CD4-positive, alpha-beta T cell treated with Interleukin-21 for 1 hour (primary cell): Measurements from ENCODE around the gene PQBP1.
A peak's percentile ranks its signal among the peaks of the same experiment; 100 is the strongest.

Experiments
- DNase-seq: peaks from one replicate; pipeline ENCODE4 v3.0.0-alpha.2; 2020

PQBP1 gene

DNA sequence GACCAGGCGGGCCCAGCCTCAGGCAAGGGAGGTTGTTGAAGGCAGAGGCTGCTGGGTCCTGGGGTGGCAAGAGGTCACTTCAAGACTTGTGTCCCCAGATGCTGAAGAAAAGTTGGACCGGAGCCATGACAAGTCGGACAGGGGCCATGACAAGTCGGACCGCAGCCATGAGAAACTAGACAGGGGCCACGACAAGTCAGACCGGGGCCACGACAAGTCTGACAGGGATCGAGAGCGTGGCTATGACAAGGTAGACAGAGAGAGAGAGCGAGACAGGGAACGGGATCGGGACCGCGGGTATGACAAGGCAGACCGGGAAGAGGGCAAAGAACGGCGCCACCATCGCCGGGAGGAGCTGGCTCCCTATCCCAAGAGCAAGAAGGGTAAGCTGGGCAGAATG, 4.4 kb downstream of the PQBP1 start:
- no peak for DNase-seq

DNA sequence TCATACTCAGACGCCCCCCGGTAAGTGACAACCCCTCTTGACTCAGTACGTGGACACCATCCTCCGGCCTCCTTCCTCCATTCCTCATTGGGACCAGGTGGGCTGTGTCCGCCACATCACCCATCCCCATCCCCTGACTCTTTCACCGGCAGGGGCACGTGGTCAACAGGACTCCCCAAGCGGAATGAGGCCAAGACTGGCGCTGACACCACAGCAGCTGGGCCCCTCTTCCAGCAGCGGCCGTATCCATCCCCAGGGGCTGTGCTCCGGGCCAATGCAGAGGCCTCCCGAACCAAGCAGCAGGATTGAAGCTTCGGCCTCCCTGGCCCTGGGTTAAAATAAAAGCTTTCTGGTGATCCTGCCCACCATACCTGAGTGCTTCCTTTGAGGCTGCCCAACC, 5.0 kb downstream of the PQBP1 start:
- DNase-seq: no peak

DNA sequence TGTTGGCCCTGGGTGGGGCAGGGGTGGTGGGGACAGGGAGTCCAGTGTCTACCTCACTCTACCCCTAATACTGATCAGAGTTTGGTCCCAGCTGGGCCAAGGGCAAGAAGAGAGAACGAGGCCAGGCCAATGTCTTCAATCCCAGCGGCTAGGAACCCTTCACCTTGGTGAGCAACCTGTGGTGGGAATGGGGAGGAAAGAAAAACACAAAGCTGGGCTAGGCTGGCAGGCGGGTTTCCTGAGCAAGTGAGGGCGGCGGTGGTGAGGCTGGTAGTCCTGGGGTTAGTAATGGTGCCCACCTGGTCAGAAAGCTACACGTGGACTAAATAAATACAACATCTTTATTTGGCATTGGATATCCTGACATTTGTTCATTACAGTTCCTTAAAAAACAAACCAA, 5.6 kb downstream of the PQBP1 start:
- no peak for DNase-seq

DNA sequence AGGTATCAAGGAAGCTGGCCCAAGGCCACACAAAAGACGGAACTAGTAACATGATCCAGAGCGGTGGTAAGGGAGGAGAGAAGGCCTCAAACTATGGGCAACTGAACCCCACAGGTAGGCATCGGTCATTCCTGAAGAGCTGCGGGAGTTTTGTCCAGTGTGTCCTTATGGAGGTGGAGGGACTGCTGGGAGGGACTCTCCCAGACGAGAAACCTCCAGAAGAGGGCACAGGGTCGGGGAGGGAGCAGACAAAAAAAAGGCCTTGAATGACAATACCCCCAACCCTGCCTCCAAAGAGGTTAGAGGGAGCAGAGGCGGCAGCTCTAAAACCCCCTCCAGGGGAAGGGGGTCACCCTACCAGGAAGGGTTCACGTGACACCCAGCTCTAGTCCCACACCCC, 6.5 kb downstream of the PQBP1 start:
- no peak for DNase-seq

DNA sequence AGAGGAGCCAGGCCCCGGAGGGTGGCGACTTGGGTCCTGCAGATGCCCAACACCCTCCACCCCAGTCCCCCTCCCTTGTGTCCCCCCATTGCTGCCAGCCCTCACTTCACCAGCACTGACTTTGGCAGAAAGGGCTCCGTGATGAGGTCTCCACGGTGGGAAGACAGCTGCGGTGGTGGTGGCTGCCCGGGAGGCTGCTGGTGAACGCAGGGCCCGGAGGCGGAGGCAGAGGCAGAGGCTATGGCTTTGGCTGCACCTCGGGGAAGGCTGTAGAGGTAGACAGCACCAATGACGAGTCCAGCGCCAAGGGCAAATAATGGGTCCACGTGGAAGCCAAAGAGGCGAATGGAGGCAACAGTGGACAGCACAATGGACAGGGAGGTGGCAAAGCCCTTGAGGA, 6.9 kb downstream of the PQBP1 start:
- DNase-seq: no peak

DNA sequence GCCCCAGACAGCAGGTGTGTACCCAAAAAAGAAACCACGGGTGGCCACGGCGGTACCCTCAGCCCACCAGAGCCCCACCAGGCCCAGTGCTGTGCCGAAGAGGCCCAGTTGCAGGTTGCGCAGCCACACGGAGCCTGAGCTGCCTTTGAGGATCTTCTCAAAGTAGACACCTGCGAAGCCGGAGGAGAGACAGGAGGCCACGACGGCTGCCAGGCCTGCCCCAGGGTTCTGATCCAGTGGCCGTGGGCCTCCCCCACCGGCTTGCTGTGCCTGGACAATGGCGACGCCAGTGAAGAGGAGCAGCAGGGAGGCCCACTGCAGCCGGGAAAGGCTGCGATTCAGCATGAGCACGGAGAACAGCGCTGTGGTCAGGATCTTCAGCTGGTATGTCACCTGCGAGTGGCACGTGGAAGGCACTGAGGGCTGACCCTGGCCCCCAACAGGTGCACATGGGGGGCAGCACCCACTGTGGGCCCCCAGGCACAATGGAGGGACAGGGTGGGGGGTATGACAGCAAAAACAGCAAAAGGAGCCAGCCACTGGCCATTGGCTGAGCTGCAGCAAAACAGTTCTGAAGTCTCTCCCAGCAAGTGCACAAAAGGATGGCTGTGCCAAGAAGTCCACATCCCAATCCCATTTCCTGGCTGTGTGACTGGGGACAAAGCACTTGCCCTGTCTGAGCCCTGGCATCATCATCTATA, 7.5 kb downstream of the PQBP1 start:
- DNase-seq: no peak

DNA sequence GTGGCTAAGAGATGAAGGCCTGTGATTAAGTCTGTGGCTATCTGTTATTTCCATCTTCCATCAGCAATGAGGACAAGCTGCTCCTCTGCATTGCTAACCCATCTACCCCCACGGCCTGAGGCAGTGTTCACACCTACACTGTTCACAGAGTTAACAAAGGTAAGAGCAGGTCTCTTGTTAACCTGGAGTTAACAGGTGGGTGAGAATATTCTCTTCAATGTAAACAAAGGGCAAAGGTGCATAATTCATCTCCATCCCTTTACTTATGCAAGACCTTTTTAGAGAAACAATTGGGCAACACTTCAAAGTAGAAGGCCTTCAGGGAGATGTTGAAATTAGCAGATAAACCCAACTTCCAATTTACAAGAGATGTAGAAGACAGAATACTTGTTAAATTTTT, 10.9 kb downstream of the PQBP1 start:
- no peak for DNase-seq

DNA sequence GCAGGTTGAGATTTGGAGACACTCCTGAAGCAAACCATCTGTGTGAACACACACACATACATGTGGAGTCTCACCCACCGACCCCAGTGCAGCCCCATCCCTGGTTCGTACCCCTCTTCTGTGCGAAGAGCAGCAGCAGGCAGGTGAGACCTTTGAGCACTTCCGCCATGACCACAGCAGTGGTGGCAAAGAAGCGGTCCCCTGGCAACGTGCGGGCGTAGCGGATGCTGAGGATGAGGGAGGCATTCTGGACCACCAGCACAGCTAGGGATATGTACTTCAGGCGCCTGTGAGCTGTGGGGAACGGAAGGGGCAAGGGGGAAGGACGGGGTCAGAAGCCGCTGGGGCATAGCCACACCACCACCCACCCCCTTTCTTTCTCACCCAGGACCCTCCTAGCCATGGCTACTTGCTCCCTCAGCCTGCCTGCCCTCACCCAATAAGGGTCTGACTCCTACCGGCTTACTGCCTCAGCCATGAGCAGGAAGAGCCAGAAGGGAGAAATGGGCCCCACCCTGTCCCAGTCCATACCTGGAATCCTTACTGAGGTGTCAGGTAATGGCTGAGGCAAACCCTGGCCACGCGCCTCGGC, 12.1 kb downstream of the PQBP1 start:
- DNase-seq: peak; percentile 48

DNA sequence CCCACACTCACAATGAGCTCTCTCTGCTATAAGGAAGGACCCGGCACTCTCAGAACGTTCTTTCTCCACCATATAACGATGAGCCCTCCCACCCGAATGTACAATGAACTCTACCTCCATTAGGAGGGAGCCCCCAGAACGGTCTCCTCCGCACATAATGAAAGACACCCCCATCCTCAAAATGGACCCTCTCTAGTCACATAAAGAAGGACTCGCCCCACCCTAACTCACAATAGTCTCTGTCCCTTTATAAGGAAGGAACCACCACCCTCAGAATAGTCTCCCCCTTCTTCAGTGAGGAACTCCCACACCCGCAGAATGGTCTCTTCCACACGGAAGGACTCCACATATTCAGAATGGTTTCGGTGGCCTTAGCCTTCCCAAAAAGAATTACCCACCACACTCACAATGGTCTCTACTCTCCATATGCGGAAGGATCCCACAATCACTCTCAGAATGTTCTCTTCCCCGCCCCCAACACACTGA, 13.2 kb downstream of the PQBP1 start:
- DNase-seq: no peak

DNA sequence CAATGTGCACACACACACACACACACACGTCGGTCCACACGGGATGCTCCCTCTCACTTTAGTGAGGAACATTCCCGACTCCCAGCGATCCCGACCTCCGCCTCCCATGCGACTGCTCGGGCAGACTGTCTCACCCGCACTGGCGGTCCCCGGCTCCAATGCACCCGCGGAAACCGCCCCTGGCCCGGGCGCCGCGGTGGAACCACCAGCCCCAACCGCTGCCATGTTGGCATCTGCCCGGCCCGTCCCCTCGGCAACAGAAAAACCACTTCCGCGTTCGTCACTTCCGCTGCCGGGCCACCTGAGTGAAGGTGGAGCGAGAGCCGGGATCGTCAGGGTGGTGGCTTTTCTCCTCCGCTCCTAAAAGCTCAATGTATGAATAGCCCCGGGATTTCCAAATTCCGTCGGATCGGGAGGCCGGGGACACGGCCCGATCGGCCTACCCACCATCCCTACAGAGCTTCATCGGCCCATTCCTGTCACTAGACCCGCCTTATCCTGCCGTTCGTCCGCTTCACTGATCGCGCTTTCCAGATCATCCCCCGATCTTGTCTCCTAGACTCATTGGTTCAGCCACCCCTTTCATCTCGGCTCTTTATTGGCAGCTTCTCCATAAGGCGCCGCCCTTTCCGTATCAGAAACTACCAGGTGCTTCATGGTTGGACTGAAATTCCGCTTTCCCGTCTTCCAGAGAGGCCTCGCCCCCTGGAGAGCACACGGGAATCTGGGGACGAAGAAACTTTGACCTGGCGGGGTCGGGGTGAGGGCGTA, 13.9 kb downstream of the PQBP1 start, which contains the start of gene SLC35A2:
Gene SLC35A2, minus strand, starts transcription at position 235 of the 771 bp plus-strand sequence. Its CDS starts 10 bp downstream, at position 225.
- peak; percentile 90 for DNase-seq

DNA sequence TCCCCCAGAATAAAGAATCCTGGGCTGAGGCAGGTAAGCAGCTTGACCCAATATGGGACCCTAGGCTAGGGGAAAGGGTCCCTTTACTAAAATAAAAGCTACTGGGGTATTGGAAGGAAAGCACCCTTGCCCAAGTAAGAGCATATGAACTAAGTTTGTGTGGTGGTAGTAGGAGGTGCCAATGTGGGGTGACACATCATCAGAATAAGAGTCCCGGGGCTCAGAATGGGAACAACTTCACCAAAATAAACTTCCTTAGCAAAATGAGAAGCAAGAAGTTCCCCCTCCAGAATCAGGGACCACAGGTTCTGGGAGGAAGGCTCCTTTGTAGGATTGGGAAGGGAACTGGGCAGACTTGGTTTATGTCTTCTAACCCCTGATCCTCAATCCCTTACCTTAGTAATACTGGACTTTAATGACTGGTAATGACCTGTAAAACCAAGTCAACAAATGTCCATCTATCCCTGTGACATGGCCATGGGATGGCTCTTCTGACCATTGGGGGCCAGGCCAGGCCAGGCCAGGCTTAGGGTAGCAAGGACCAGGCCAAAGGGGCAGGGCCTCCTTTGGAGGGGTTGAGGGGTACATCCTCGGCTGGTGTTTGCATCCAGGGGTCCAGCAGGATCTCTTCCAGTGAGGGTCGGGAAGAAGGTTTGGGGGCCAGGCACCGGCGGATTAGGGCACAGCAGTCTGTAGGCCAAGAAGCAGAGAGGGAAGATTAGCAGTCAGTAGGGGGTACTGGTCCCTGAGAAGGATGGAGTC, 16.1 kb downstream of the PQBP1 start:
- no peak for DNase-seq

DNA sequence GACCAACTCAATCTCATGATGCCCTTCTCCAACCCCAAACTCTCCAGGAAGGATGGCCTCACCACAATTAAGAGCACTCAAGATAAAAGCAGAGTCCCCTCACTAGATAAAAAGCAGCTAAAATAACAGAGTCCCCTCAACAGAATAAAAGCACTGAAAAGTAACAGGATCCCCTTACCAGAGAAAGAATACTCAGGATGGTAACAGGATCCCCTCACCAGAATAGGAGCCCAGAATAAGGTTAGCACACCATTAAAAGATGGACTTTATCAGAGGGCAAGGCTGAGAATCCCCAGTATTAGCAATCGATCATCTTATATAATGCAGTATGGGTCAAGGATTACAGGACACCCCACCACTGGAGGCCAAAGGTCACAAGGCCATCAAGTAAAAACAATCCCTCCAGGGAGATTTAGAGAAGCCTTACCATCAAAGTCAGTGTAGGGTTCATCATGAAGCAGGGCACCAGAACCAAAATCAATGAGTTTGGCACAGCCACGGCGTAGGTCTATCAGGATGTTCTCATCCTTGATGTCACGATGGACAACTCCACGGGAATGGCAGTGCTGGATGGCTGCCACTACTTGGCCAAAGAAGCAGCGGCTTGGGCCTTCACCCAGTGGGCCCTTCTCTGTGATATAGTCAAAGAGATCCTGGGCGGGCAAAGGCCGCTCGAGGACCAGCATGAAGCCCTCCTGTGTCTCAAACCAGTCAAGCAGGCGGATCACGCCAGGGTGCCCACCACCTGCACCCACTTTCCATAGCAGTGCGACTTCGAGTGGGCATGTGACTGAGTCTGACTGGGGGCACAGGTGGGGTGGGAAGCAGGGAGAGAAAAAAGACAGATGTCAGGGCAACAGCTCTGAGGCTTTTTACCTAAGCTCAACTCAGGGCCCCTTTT, 17.1 kb downstream of the PQBP1 start:
- no peak for DNase-seq

DNA sequence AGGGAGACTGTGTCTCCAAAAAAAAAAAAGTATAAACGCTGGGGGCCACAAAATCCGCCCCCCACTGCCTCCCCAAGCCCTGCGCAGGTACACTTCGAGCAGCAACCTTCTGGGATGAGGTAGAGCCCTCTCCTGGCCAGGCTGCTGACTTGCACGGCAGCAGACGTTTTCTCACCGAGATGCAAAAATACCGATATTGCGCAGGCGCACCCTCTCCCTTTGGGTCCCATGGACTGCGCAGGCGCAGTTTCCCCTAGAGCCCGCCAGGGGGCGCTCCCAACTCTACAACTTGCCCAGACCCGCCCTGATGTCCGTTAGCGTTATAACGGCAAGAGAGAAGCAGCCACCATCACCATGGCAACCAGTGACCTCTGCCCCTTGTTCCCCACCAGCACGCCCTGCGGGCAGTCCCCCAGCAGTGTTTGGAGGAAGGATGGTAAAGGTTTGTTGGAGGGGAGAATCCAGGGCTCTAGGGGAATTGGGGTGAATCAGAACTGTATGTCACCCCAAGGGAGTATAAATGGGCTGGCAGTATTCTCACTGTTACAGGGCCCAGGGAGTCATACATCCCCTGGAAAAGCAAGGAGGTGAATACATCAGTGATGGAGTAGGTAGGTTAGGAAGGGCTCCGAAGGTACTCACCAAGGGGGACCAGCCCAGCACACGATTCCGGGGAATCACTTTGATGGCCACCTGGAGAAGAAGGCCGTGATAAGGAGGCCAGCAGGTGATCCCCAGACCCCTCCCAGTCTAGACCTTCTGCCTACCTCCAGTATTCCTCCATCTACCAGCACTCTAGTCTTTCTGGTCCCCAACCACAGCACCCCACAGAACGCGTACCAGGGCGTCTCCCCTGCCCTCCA, 19.6 kb downstream of the PQBP1 start:
- peak; percentile 93 for DNase-seq

DNA sequence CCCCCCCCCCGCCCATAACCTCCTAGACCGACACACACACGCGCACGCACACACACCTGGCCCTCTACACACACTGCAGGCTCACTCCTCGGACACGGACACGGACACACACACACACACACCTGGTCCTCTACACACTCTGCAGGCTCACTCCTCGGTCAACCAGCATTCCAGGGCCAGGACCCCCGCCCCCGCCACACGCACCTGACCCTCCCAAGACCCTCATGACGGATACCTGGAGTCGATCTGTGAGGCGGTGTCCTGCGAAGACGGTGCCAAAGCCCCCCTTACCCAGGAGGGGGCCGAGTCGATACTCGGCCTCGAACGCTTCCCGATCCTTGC, 20.5 kb downstream of the PQBP1 start:
- DNase-seq: peak; percentile 27

DNA sequence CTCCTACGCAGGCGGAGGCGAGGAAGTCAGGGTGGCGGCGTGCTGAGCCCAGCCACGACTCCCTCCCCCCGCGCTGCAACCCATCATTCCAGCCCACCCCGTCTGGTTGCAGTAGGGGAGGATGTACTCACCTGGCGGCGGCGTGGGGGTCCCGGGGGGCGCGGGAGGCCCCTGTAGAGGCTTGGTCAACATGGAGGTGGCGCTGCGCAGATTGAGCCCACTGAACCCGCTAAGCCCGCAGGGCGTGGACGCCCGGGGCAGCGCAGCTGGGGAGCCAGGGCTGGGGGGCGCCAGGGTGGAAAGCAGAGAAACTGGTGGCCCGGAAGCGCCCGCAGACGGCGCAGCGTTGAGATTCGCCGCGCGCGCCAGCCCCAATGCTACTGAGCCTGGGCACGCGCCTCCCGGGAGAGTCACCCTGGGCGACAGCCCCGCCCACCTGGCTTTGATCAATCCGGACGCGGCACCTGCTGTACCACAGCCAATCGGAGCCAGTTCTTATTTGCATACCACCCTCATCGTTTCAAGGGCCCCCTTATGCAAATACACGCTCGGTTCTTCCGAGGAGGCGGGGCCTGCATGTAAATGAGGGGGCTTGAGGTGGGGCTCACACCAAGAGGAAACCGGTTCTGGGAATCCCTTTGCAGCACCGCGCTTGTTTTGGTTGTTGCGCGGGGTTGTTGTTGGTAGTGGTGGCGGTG, 21.1 kb downstream of the PQBP1 start, which contains the start of gene PIM2:
Gene PIM2, minus strand, starts transcription at position 382 of the 698 bp plus-strand sequence. Its CDS starts 190 bp downstream, at position 192.
- peak; percentile 96 for DNase-seq

DNA sequence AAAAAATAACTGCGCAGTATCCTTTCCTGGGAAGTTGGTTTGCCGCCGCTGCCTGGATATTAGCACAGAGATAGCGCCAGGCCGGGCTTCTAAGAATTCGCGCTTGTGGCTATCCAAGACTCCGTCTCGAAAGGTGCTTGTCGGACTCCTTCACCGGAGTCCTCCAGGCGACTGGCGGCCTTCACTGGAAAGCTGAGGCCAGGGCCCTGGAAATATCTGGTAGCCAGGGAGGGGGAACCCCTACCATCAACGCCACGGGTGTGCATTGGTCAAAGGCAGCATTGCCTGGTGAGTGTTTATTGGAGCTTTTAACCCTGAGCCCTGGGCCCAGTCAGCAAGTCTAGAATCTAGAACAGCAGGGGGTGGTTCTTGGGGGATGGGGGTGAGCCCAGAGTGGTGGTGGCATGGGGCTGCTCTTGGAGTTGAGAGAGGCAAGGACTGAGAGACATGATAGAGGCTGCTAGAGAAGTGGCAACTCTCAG, 21.7 kb downstream of the PQBP1 start:
- DNase-seq: peak; percentile 67

DNA sequence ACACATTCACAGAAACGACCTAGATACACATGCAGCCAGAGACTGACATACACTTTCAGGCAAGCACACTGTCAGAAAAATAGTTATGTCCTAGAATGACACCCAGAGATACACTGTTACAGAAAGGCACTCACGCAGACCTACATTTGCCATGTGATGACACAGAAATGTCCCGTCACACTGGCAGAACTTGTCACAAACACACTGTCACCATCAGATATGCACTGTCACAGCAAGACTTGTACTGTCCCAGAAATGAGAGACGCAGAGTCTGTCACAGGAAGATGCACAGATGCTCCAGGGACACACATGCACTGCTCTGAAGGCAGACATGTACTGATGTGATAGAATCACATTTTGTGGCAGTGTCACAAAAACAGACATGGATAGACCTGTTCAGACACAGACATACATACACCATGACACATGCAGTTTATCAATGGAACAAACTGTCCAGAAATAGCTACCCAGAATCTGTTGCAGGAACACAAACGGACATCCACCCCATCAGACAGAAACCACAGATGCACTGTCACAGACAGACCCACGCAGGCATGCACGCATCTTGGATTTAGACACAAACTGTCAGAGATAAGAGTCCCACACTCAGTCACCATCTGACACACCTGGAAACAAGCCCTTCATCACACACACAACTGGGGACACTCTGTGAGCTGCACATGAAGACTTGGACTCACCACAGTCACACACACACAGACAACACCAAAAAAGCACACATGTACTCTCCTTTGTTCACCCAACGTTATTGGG, 22.4 kb downstream of the PQBP1 start:
- peak; percentile 68 for DNase-seq

DNA sequence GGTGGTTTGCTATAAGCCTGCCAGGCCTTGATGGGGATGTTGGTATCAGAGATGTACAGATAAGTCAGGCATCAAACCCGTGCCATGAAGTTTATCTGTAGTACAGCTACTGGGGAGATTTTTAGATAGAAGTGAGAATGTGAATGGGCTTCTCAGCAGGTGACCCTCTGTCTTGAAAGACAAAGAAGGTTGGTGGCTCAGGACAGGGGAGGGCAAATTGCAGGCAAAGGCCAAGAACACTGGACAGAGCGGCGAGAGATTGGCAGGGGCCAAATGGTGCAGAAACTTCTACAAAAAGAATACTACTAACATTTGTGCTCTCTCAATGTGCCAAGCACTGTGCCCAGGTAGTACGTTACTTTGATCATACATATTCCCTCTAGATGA, 23.0 kb downstream of the PQBP1 start:
- DNase-seq: no peak

DNA sequence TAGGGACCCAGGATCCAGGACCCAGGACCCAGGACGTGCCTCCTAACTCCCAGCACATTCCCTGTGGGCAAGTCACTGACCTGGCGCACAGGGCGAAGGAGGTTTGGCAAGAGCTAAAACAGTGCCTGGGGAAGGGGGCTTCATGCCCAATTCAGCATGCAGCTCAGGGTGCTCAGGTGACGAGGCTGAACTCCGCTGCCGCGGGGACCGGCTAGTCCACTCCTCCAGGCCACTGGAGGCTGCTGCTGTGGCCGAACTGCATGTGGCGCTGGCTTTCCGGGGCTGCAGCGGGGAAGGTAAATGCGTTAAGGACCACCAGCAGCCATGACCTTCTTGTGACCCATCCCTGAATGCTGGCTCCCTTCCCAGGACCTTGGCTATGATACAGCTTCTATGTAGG, 26.0 kb downstream of the PQBP1 start:
- no peak for DNase-seq
